Breast epithelium (tissue), 3 donors: ENCODE results near the gene SLC5A10.

Source experiments
- CTCF ChIP-seq, 3 donors: fragments of 450-650 bp; IDR thresholded peaks; one replicate each; pipeline ENCODE4 v1.5.1; 2016 to 2017; ENCODE audit warnings: antibody characterized with exemption in 3 of 3, mild to moderate bottlenecking in 3 of 3, moderate library complexity in 3 of 3
- POLR2A ChIP-seq: fragments of 450-650 bp; IDR thresholded peaks from one replicate; pipeline ENCODE4 v1.6.1; 2016; ENCODE audit warnings: antibody characterized with exemption, mild to moderate bottlenecking, moderate library complexity
- POLR2AphosphoS5 ChIP-seq, 3 donors: sonication (generic); formaldehyde crosslinking; IDR thresholded peaks; one replicate each; pipeline ENCODE4 v1.6.1; 2017; ENCODE audit warnings: antibody characterized with exemption in 3 of 3

- TF ChIP-seq POLR2AphosphoS5 (IDR thresholded peaks at IDR 0.05) = no peak
- no peak for TF ChIP-seq CTCF (IDR thresholded peaks at IDR 0.05)
- TF ChIP-seq POLR2A = no peak
These were observed 41.6 kb upstream of the SLC5A10 start for GRCh38 chr17:18910326-18910725.
